HG03457 (cell line): ENCODE results near the gene MRPS5.
"Not testable (repeated sequence)": the region's sequence is repeated elsewhere in the genome, so short reads cannot be mapped to it uniquely, and the experiment has no call there.

Experiments
- ATAC-seq: cut with Tn5 transposase; IDR thresholded peaks from one replicate; pipeline ENCODE4 v1.9.1; 2021; ENCODE audit warnings: moderate number of reproducible peaks; ENCODE audit not compliant: unreplicated experiment

Gene MRPS5

GRCh38 chr2:95048825-95049682 lies 72.6 kb downstream of the MRPS5 start:
- no peak for ATAC-seq

DNA sequence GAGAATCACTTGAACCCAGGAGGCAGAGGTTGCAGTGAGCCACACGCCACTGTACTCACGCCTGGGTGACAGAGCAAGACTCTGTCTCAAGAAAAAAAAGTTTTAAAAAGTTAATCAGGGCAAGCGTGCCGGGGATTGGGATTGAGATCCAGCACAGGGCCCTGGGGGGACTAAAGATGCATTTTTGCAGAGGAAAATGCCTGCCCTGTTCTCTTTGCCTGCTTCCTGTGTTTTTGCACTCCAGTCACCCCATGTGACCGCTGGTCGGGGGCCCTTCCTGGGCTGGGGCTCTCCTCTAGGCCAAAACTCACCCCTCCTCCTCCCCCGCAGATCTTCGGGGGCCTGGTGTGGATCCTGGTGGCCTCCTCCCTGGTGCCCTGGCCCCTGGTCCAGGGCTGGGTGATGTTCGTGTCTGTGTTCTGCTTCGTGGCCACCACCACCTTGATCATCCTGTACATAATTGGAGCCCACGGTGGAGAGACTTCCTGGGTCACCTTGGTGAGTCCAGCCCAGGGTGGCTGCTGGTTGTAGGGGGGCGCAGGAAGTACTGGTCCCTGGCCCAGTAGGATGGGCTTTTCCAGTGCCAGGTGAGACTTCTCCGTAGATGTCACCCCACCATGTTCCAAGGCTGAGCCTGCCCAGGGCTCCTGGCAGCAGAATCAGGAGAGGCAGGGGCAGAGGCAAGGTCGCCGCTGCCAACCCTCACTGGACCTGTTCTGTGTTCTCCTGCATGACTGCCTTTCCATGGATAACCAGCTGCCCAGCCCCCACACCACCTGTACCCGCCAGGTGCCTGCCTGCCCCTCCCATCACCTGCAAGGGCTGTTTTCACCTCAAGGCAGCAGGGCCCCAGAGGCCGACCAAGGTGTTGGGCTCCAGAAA lies 73.7 kb downstream of the MRPS5 start:
- no peak for ATAC-seq

GRCh38 chr2:95046371-95047112 lies 75.1 kb downstream of the MRPS5 start:
- no peak for ATAC-seq

DNA sequence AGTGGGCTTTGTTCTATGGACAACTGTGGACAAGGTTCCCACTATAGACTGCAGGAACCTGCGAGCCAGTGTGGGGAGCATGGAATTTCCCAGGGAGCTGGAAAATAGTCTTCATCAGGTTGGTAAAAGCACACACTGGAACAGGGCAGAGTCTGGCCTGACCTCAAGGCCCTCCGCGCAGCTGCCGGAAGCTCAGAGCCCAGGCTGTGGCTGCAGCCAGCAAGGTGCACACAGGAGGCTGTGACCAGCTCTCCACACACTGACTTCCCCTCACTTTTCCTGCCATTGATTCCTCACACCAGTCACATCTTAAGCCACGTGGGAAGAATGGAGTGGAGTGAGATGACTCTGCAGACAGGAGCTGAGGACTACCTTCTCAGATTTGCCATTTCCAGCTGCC lies 77.0 kb downstream of the MRPS5 start:
- no peak for ATAC-seq

- ATAC-seq: no peak
Measured at GRCh38 chr2:95043300-95044093, 78.1 kb downstream of the MRPS5 start.

DNA sequence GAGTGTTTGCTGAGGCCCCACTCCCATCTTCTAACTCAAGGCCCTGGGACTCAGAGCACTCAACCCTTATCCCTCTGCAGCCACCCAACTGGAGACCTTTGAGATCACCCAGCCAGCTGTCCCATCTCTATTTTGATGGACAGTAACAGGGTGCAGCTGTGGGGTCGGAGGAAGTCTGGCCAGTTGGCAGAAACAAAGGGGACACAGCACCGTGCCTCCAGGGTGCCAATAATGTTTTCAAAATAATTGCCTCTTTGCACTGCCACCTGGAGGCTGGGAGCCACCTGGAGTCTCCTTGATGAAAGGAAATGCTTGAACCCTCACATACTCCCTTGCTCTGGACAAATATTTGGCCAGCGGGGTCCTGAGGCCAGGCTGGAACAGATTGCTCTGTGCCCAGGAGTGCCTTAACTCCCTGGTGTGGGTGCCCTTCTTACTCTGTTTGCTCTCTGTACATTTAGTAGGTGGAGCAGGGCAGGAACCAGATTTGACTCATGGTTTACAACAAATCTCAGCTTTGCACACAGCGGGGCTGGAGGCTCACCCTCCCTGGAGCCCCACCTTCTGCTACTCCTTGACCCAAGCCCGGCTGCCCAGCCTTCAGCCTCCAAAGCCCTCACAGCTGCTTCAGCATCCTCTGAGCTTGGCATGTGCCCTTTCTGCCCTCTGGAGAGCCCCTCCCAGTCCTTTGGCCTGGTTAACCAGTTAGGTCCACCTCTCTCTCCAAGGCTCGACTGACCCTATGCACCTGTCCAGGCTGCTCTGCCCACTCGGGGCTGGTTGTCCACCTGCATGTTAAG lies 78.9 kb downstream of the MRPS5 start:
- ATAC-seq: no peak

DNA sequence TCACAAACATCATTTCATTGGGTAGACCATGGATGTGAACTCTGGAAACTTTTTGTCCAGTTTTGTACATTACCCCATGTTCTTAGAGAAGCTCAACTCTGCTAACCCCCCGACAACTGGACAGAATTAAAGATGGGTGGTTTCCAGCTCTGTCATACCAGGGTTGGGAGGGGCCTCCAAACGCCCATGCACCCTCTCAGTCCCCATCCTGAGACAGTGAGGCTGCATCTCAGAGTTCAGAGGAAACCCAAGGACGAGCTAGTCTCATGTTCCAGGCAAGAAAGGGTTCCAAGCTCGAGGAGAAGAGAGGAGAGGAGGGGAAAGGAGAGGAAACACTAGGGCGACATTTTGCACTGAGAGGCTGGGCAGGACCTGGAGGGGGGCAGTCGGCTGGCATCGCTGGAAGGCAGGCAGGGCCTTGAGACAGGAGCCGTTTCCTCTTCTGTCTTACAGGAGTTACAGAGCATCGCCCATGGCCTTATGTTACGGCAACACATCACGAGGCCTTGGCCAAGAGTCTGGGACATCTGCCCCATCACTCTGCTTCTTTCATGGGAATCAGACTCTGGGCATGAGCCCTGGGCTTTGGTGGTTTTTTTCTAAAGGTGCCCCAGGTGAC lies 79.7 kb downstream of the MRPS5 start:
- no peak for ATAC-seq

DNA sequence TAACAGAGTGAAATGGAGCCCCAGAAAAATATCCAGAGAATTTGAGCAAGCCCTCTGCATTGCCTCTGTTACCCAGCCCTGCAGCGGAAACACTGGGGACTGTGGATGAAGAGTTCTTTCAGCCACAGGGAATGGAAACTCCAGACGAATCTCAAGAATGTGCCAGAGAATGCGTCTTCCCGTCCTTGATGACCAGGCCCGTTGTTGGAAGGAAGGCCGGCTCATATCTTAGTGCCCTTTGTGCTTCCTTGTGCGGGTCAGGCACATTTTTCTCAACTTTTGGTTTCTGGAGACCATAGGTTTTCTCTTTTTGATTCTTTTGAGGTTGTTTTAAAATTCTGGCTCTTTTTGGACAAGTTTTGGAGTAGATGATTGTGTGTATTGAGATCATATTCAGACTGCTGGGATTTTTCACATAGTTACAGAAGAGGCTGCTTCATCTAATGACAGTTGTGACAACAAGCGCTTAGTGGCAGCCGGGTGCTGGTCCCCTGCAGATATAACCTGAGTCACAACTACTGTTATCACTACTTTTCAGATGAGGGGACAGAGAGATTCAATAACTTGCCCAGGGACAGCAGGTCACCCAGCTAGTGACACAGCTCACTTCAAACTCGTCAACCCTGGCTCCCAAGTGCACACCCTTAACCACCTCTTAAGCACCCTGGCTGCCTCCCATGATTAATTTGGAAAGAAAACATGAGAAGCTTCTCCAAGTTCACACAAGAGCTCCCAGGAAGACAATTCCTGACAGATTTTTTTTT lies 80.4 kb downstream of the MRPS5 start:
- ATAC-seq: no peak

DNA sequence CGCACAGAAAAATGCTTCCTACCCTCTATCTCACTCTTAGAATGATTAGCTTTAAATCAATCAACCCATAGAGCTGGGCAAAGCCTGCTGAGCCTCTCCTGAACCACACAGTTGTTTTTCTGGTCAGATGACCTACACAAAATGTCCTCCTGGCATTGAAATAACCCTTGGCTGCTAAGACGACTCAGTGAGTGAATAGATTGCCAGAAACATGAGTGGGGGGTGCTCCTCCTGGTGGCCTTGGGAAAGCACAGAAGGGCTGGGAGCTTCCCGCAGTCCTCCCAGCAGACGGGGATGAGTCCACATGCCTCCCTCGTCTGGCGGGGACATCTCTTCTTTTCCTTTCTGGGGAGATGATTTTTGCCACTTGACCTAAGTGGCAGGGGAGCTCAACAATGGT lies 81.2 kb downstream of the MRPS5 start:
- no peak for ATAC-seq

DNA sequence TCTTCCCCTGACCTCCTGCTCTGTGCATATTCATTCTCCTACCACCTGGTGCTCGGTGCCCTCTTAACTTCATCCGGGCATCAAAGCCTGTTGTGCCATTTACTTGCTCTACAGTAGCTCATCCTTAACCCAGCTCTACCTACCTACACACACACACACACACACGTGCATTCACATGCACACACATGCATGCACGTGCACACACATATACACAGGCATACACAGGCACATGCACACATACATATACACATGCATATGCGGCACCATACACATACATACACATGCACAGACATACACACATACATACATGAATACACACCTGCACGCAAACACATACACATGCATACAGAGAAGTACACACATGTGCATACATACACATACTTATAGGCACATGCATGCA lies 81.6 kb downstream of the MRPS5 start:
- ATAC-seq: no peak

- no peak for ATAC-seq
Measured at GRCh38 chr2:95039363-95039762, 82.2 kb downstream of the MRPS5 start.

GRCh38 chr2:95038635-95039298 lies 82.8 kb downstream of the MRPS5 start:
- ATAC-seq: no peak

GRCh38 chr2:95037841-95038585 lies 83.6 kb downstream of the MRPS5 start:
- ATAC-seq: not testable (repeated sequence)

- no peak for ATAC-seq
Measured at GRCh38 chr2:95037384-95037839, 84.2 kb downstream of the MRPS5 start.

GRCh38 chr2:95036596-95037383 lies 84.8 kb downstream of the MRPS5 start:
- no peak for ATAC-seq
